RWPE2 (cell line): ENCODE measurements around the gene FIZ1.

Experiments used
- ATAC-seq: fragments of 200-7000 bp; cut with Tn5 transposase; 3 replicates; pipeline ENCODE4 v1.9.1; 2021; ENCODE audit warnings: low read depth
- DNase-seq: peaks from one replicate; pipeline ENCODE4 v3.0.0-alpha.2; 2020; ENCODE audit warnings: low spot score
- H3K27ac ChIP-seq: fragments of 450-650 bp; 2 replicates; pipeline ENCODE4 v1.5.1; 2017; ENCODE audit warnings: mild to moderate bottlenecking; ENCODE audit not compliant: poor library complexity, severe bottlenecking
- H3K27me3 ChIP-seq: fragments of 250-450 bp; sonication (Bioruptor Pico); 2 replicates; pipeline ENCODE4 v1.5.1; 2021; ENCODE audit warnings: mild to moderate bottlenecking, moderate library complexity; ENCODE audit not compliant: insufficient read depth, poor library complexity, severe bottlenecking
- H3K36me3 ChIP-seq: fragments of 250-450 bp; sonication (Bioruptor Pico); 2 replicates; pipeline ENCODE4 v1.5.1; 2020; ENCODE audit warnings: low read depth, mild to moderate bottlenecking, moderate library complexity
- H3K4me1 ChIP-seq: fragments of 250-450 bp; sonication (Bioruptor Pico); 2 replicates; pipeline ENCODE4 v1.5.1; 2021; ENCODE audit warnings: mild to moderate bottlenecking, moderate library complexity; ENCODE audit not compliant: insufficient read depth, poor library complexity, severe bottlenecking
- H3K4me3 ChIP-seq: fragments of 250-450 bp; sonication (Bioruptor Pico); 2 replicates; pipeline ENCODE4 v1.5.1; 2021; ENCODE audit warnings: mild to moderate bottlenecking, moderate library complexity; ENCODE audit not compliant: severe bottlenecking
- H3K9me3 ChIP-seq: fragments of 250-450 bp; sonication (Bioruptor Pico); 2 replicates; pipeline ENCODE4 v1.5.1; 2021; ENCODE audit warnings: mild to moderate bottlenecking, moderate library complexity; ENCODE audit not compliant: severe bottlenecking
- TF ChIP-seq, protein P1 (sequence below): fragments of 450-650 bp; IDR thresholded peaks from one replicate; pipeline ENCODE4 v1.5.1; 2017; ENCODE audit warnings: mild to moderate bottlenecking, moderate library complexity; ENCODE audit not compliant: poor library complexity, severe bottlenecking

The FIZ1 gene

DNA sequence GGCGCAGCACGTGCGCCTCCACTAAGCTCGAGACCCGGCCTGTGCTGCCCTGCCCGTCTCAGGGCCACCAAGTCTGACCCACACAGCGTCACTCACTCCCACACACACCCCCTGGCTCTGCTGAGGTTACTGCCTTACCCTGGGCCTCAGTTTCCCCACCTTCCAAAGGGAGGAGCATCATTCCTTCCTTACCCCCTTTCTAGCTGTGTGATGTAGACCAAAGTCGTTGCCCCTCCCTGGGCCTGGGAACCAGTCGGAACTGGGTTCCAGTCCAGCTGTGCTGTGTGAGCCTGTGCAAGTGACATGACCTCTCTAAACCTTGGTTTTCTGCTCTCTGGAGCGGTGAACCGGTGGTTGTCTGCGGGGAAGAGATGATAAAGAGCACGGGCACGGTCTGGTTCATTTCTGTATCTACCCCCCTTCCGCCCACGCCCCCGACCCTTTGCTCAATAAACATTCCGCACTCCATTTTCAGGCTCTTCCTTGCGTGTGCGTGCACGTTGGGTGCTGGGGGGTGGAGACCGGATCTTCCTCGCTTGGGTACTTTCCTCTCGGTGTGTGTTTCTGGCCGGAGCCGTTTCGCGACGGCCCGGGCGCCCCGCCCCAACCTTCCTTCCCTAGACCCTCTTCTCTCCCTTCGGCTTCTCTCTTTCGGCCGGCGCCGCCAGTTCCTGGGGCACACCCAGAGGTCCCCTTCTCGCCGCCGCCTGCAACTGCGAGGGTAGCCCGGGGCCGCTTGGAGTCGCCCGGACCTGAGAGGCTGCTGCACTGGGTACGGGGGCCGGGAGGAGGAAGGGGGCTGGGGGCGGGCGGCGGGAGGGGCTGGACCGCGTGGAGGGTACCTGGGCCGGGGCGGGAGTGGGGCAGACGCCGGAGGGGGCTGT lies 43.9 kb upstream of the FIZ1 start, which contains the start of gene ZNF581:
Gene ZNF581 (plus strand): TSS at position 647 of the 884 bp plus-strand sequence. CDS start 923 bp downstream, outside the sequence.
- Histone ChIP-seq H3K4me3 (peak within 1 kb of the TSS; percentile 47), H3K36me3 (peaks cover 21% of the 10 kb centered on the region), H3K27me3 (no peaks in the 10 kb centered on the region), H3K9me3 (no peaks in the 10 kb centered on the region), H3K27ac (peak within 1 kb of the TSS; percentile 89), H3K4me1 (no peaks in the 10 kb centered on the region)
- ATAC-seq (peak; percentile 47), DNase-seq (no peak)
- TF ChIP-seq, protein P1, sequence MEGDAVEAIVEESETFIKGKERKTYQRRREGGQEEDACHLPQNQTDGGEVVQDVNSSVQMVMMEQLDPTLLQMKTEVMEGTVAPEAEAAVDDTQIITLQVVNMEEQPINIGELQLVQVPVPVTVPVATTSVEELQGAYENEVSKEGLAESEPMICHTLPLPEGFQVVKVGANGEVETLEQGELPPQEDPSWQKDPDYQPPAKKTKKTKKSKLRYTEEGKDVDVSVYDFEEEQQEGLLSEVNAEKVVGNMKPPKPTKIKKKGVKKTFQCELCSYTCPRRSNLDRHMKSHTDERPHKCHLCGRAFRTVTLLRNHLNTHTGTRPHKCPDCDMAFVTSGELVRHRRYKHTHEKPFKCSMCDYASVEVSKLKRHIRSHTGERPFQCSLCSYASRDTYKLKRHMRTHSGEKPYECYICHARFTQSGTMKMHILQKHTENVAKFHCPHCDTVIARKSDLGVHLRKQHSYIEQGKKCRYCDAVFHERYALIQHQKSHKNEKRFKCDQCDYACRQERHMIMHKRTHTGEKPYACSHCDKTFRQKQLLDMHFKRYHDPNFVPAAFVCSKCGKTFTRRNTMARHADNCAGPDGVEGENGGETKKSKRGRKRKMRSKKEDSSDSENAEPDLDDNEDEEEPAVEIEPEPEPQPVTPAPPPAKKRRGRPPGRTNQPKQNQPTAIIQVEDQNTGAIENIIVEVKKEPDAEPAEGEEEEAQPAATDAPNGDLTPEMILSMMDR: no peak

DNA sequence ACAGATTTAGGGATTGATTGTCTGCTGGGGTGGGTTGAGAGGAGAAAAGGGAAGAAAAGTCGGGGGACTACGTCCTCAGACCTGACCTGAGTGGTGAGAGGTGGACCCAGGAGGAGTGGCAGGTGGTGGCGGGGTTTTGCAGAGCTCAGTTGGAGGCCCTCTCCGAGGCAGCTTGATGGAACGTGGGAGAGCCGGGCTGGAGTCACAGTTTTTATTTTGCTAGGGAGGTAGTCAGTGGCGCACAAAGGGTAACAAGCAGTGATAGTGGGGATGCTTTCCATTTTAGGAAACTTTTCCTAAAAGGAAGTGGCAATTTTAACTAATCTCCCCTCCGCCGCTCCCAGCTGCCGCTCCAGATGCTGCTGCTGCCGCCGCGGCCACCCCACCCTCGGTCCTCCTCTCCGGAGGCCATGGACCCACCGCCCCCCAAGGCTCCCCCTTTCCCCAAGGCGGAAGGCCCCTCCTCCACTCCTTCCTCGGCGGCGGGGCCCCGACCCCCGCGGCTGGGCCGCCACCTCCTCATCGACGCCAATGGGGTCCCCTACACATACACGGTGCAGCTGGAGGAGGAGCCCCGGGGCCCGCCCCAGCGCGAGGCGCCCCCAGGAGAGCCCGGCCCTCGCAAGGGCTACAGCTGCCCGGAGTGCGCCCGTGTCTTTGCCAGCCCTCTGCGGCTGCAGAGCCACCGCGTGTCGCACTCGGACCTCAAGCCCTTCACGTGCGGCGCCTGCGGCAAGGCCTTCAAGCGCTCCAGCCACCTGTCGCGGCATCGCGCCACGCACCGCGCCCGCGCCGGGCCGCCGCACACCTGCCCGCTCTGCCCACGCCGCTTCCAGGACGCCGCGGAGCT lies 43.1 kb upstream of the FIZ1 start:
- Histone ChIP-seq H3K27me3 (no peaks in the 10 kb centered on the region), H3K4me1 (no peaks in the 10 kb centered on the region), H3K36me3 (peaks cover 21% of the 10 kb centered on the region), H3K27ac (peak overlapping the region; percentile 89), H3K4me3 (peak overlapping the region; percentile 47), H3K9me3 (no peaks in the 10 kb centered on the region)
- ATAC-seq (peak; percentile 8; the same call in 1 of the 3 replicates), DNase-seq (no peak)
- TF ChIP-seq, protein P1: no peak

DNA sequence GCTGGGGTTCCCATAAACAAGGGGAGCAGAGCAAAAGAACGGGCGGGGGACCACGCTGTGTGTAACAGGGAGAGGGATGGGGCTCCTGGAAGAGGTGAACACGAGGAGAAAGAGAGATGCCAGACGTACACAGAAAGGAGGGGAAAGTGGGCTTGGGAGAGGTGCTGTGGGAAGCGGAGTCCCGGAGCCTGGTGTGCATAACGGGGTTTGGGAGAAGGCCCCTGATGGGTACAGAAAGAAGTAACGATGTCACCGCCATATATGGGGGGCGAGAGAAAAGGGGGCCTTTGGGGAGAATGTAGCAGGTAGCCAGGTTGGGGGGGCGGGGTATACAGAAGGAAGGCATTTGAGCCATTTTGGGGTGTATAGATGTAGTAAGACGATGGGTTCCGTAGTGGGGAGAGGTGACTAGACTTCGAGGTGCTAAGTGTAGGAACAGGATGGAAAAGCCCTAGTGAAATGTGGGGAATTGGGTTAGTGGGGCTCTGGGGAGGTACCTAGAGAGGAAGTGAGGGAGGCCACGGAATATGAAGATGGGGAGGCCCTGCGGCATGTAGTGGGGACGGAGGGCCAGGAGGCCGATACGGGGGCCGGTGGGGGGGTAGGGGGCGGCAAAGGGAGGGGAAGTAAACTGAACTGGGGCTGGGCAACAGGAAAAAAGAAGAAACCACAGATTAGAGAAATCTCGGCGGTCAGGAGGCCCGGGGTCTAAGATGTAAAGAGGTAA lies 42.3 kb upstream of the FIZ1 start:
- no peak for DNase-seq
- TF ChIP-seq, protein P1: no peak
- Histone ChIP-seq H3K27ac (peak overlapping the region; percentile 89), H3K36me3 (peaks cover 17% of the 10 kb centered on the region), H3K9me3 (no peaks in the 10 kb centered on the region), H3K27me3 (no peaks in the 10 kb centered on the region), H3K4me3 (peak overlapping the region; percentile 47), H3K4me1 (no peaks in the 10 kb centered on the region)
- ATAC-seq: peak; percentile 19

DNA sequence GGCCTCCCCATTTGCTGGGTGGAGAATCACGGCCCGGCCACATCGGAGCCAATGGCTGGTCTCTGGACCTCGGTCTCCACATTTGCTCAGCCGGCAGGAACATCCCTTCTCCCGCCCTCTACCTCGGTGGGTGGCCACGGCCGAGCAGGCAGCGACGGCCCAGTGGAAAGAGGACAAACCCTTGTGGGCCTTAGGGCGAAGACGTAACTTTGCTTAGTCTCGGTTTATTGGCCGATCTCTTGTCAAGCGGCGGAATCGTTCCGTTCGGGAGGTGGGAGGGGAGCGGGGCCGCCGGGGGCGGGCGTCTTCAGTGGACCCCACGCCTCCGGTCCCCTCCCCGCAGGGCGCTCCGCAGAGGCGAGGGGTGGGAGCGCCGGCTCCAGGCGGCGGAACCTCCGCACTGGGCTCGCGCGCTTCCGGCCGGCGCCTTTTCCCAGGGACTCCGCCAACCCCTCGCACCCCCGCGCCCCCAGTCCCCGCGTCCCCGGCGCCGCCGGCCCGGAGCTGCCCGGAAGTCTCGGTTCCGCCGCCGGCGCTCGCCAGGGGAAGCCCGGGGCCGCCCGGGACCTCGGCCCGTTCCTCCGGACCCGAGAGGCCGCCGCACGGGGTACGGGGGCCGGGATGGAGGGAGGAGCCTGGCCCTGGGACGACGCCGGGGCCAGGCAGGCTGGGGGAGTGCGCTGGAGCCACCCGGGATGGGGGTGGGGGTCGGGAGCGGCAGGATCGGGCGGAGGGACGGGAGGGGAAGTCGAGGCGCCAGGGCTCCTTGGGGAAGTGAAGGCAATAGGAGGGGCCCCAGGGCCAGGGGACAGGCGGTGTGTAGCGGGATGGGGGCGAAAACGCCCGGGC lies 41.5 kb upstream of the FIZ1 start, which contains the start of gene ZNF580:
Gene ZNF580 (plus strand): TSS at position 426 of the 849 bp plus-strand sequence. CDS start 1,507 bp downstream, outside the sequence.
- DNase-seq: no peak
- Histone ChIP-seq H3K36me3 (peaks cover 16% of the 10 kb centered on the region), H3K4me1 (peaks cover 4% of the 10 kb centered on the region), H3K27me3 (no peaks in the 10 kb centered on the region), H3K4me3 (peak within 1 kb of the TSS; percentile 47), H3K27ac (peak within 1 kb of the TSS; percentile 89), H3K9me3 (no peaks in the 10 kb centered on the region)
- TF ChIP-seq, protein P1: no peak
- ATAC-seq: peak; percentile 49
